GM12892 (cell line): ENCODE measurements around the gene GFOD2.
A peak's percentile ranks its signal among the peaks of the same experiment; 100 is the strongest.

Experiments used
- DNase-seq: peaks from one replicate; pipeline ENCODE4 v3.0.0; 2011; ENCODE audit not compliant: insufficient read length
- FAIRE-seq: peaks from 2 replicates; lab custom pipeline; 2011; peaks lifted over from hg19 to GRCh38; lab: Jason Lieb, UNC
- POLR2A ChIP-seq: IDR thresholded peaks from 2 replicates; pipeline ENCODE4 v1.6.1; 2011; ENCODE audit warnings: low read depth, low read length, control low read depth
- POLR2AphosphoS5 ChIP-seq: IDR thresholded peaks from 2 replicates; pipeline ENCODE4 v1.6.1; 2011; ENCODE audit warnings: low read depth, low read length, control low read depth
- TAF1 ChIP-seq: IDR thresholded peaks from 2 replicates; pipeline ENCODE4 v1.6.1; 2011; ENCODE audit warnings: low read depth, mild to moderate bottlenecking, control low read depth, low read length, borderline replicate concordance

GFOD2 gene

GRCh38 chr16:67675999-67676398 lies 43.1 kb downstream of the GFOD2 start:
- no peak for DNase-seq
- no peak for FAIRE-seq
- TF ChIP-seq POLR2A (no peak), POLR2AphosphoS5 (no peak)

GRCh38 chr16:67675579-67675935 lies 43.6 kb downstream of the GFOD2 start:
- no peak for DNase-seq
- no peak for FAIRE-seq
- TF ChIP-seq POLR2A (no peak), POLR2AphosphoS5 (no peak), TAF1 (no peak)

- TF ChIP-seq TAF1: no peak
- no peak for TF ChIP-seq POLR2A
- TF ChIP-seq POLR2AphosphoS5: no peak
- FAIRE-seq (no peak), DNase-seq (no peak)
Measured at GRCh38 chr16:67674851-67675578, 44.1 kb downstream of the GFOD2 start.

- TF ChIP-seq TAF1 (no peak), POLR2AphosphoS5 (no peak), POLR2A (no peak)
- DNase-seq: no peak
- no peak for FAIRE-seq
Measured at GRCh38 chr16:67673712-67674580, 45.2 kb downstream of the GFOD2 start.

- FAIRE-seq: peak; percentile 94
- TF ChIP-seq POLR2A (no peak), POLR2AphosphoS5 (no peak)
- peak; percentile 82 for DNase-seq
Measured at GRCh38 chr16:67672739-67673662, 46.1 kb downstream of the GFOD2 start.

- DNase-seq (no peak), FAIRE-seq (no peak)
- TF ChIP-seq POLR2AphosphoS5: no peak
- TF ChIP-seq POLR2A: no peak
- TF ChIP-seq TAF1: no peak
Measured at GRCh38 chr16:67672306-67672705, 46.8 kb downstream of the GFOD2 start.

GRCh38 chr16:67669499-67670101 lies 49.5 kb downstream of the GFOD2 start:
- FAIRE-seq (no peak), DNase-seq (no peak)
- TF ChIP-seq POLR2A: no peak
- no peak for TF ChIP-seq TAF1

- FAIRE-seq (no peak), DNase-seq (no peak)
- TF ChIP-seq TAF1 (no peak), POLR2AphosphoS5 (no peak), POLR2A (no peak)
Measured at GRCh38 chr16:67668495-67669157, 50.5 kb downstream of the GFOD2 start.

GRCh38 chr16:67667817-67668494 lies 51.2 kb downstream of the GFOD2 start:
- DNase-seq (peak; percentile 94), FAIRE-seq (peak; percentile 94)
- TF ChIP-seq POLR2A (no peak), POLR2AphosphoS5 (no peak), TAF1 (no peak)

GRCh38 chr16:67667453-67667816 lies 51.7 kb downstream of the GFOD2 start:
- TF ChIP-seq POLR2A (no peak), POLR2AphosphoS5 (no peak), TAF1 (no peak)
- no peak for FAIRE-seq
- DNase-seq: no peak
